ENCODE results near the gene RAMACL.

The RAMACL gene

GRCh38 chr6:166601956-166602355 lies 15.5 kb upstream of the RAMACL start:
- Histone ChIP-seq H3K9ac (ENCODE audit: low read length) (no peak overlapping the region), H3K79me2 (ENCODE audit: low read length) (no peaks in the 10 kb centered on the region), H3K27me3 (ENCODE audit: low read depth, low read length) (no peaks in the 10 kb centered on the region), H3K4me1 (ENCODE audit: low read length) (no peaks in the 10 kb centered on the region), H4K20me1 (ENCODE audit: insufficient read depth, low read length) (no peaks in the 10 kb centered on the region), H3K36me3 (replicated peaks; ENCODE audit: low read depth, low read length) (no peaks in the 10 kb centered on the region), H3K4me3 (ENCODE audit: low read length) (no peak overlapping the region), H3K9me3 (ENCODE audit: insufficient read depth, low read length) (no peaks in the 10 kb centered on the region), H2AFZ (ENCODE audit: low read depth, low read length) (no peak overlapping the region), H3K27ac (ENCODE audit: low read length) (no peak overlapping the region), H3K4me2 (ENCODE audit: low read length) (no peak overlapping the region)
- no peak for TF ChIP-seq EZH2phosphoT487 (IDR thresholded peaks at IDR 0.05; ENCODE audit: low read depth)
- TF ChIP-seq CTCF (IDR thresholded peaks at IDR 0.05; ENCODE audit: low read depth, low read length), result no peak

GRCh38 chr6:166600931-166601330 lies 14.5 kb upstream of the RAMACL start:
- no peaks in the 10 kb centered on the region for H3K9me3 ChIP-seq (ENCODE audit: insufficient read depth, low read length)
- H3K9ac ChIP-seq (ENCODE audit: low read length), result no peak overlapping the region
- H3K4me1 ChIP-seq (ENCODE audit: low read length), result no peaks in the 10 kb centered on the region
- H3K36me3 ChIP-seq (replicated peaks; ENCODE audit: low read depth, low read length), result no peaks in the 10 kb centered on the region
- H3K27ac ChIP-seq (ENCODE audit: low read length), result no peak overlapping the region
- no peak overlapping the region for H3K4me3 ChIP-seq (ENCODE audit: low read length)
- TF ChIP-seq CTCF (IDR thresholded peaks at IDR 0.05; ENCODE audit: low read depth, low read length) (no peak), EZH2phosphoT487 (IDR thresholded peaks at IDR 0.05; ENCODE audit: low read depth) (no peak)
- no peaks in the 10 kb centered on the region for H3K79me2 ChIP-seq (ENCODE audit: low read length)
- no peaks in the 10 kb centered on the region for H3K27me3 ChIP-seq (ENCODE audit: low read depth, low read length)
- H2AFZ ChIP-seq (ENCODE audit: low read depth, low read length), result no peak overlapping the region
- H3K4me2 ChIP-seq (ENCODE audit: low read length), result no peak overlapping the region
- no peaks in the 10 kb centered on the region for H4K20me1 ChIP-seq (ENCODE audit: insufficient read depth, low read length)

- no peaks in the 10 kb centered on the region for H4K20me1 ChIP-seq (ENCODE audit: insufficient read depth, low read length)
- H3K9ac ChIP-seq (ENCODE audit: low read length), result no peak overlapping the region
- H3K4me3 ChIP-seq (ENCODE audit: low read length), result no peak overlapping the region
- TF ChIP-seq EZH2phosphoT487 (IDR thresholded peaks at IDR 0.05; ENCODE audit: low read depth) (no peak), CTCF (IDR thresholded peaks at IDR 0.05; ENCODE audit: low read depth, low read length) (no peak)
- H3K79me2 ChIP-seq (ENCODE audit: low read length), result no peaks in the 10 kb centered on the region
- H3K9me3 ChIP-seq (ENCODE audit: insufficient read depth, low read length), result no peaks in the 10 kb centered on the region
- no peaks in the 10 kb centered on the region for H3K4me1 ChIP-seq (ENCODE audit: low read length)
- no peak overlapping the region for H3K27ac ChIP-seq (ENCODE audit: low read length)
- no peak overlapping the region for H2AFZ ChIP-seq (ENCODE audit: low read depth, low read length)
- H3K36me3 ChIP-seq (replicated peaks; ENCODE audit: low read depth, low read length), result no peaks in the 10 kb centered on the region
- no peak overlapping the region for H3K4me2 ChIP-seq (ENCODE audit: low read length)
- H3K27me3 ChIP-seq (ENCODE audit: low read depth, low read length), result no peaks in the 10 kb centered on the region
Observed at GRCh38 chr6:166599205-166599604, 12.7 kb upstream of the RAMACL start.

- Histone ChIP-seq H3K4me2 (ENCODE audit: low read length) (no peak overlapping the region), H3K4me1 (ENCODE audit: low read length) (no peaks in the 10 kb centered on the region), H3K27ac (ENCODE audit: low read length) (no peak overlapping the region), H3K4me3 (ENCODE audit: low read length) (no peak overlapping the region), H3K9ac (ENCODE audit: low read length) (no peak overlapping the region), H3K79me2 (ENCODE audit: low read length) (no peaks in the 10 kb centered on the region), H4K20me1 (ENCODE audit: insufficient read depth, low read length) (no peaks in the 10 kb centered on the region), H3K36me3 (replicated peaks; ENCODE audit: low read depth, low read length) (no peaks in the 10 kb centered on the region), H3K27me3 (ENCODE audit: low read depth, low read length) (no peaks in the 10 kb centered on the region), H2AFZ (ENCODE audit: low read depth, low read length) (no peak overlapping the region), H3K9me3 (ENCODE audit: insufficient read depth, low read length) (no peaks in the 10 kb centered on the region)
- no peak for TF ChIP-seq EZH2phosphoT487 (IDR thresholded peaks at IDR 0.05; ENCODE audit: low read depth)
- TF ChIP-seq CTCF (IDR thresholded peaks at IDR 0.05; ENCODE audit: low read depth, low read length), result no peak
Observed at GRCh38 chr6:166598441-166599138, 12.1 kb upstream of the RAMACL start.

Data from OCI-LY3 (cell line).